ENCODE measurements around the gene ELL.

The ELL gene

GRCh38 chr19:18473003-18473705 lies 48.7 kb downstream of the ELL start:
- Histone ChIP-seq H3K36me3 (ENCODE audit: control insufficient read depth, insufficient read depth, low read length, severe bottlenecking) (peaks cover 6% of the 10 kb centered on the region), H3K4me3 (ENCODE audit: low read length) (no peak overlapping the region)

GRCh38 chr19:18470787-18471186 lies 51.1 kb downstream of the ELL start:
- H3K4me1 ChIP-seq (ENCODE audit: control insufficient read depth, insufficient read depth, low read length): peaks cover 13% of the 10 kb centered on the region
- H3K9me3 ChIP-seq (ENCODE audit: control insufficient read depth, low read length): no peaks in the 10 kb centered on the region
- no peak overlapping the region for H3K9ac ChIP-seq (ENCODE audit: low read length)
- no peak overlapping the region for H3K4me3 ChIP-seq (ENCODE audit: low read length)
- H3K36me3 ChIP-seq (ENCODE audit: control insufficient read depth, insufficient read depth, low read length, severe bottlenecking): peaks cover 6% of the 10 kb centered on the region
- no peak for DNase-seq (ENCODE audit: low read depth)
- no peaks in the 10 kb centered on the region for H3K27me3 ChIP-seq (replicated peaks; ENCODE audit: control insufficient read depth, insufficient read depth, low read length)

More at GRCh38 chr19:18473003-18473705, 48.7 kb downstream of the ELL start:
- Histone ChIP-seq H3K9ac (ENCODE audit: low read length) (no peak overlapping the region), H3K9me3 (ENCODE audit: control insufficient read depth, low read length) (no peaks in the 10 kb centered on the region), H3K4me1 (ENCODE audit: control insufficient read depth, insufficient read depth, low read length) (peaks cover 18% of the 10 kb centered on the region), H3K27me3 (replicated peaks; ENCODE audit: control insufficient read depth, insufficient read depth, low read length) (no peaks in the 10 kb centered on the region)
- DNase-seq (ENCODE audit: low read depth): no peak

DNA sequence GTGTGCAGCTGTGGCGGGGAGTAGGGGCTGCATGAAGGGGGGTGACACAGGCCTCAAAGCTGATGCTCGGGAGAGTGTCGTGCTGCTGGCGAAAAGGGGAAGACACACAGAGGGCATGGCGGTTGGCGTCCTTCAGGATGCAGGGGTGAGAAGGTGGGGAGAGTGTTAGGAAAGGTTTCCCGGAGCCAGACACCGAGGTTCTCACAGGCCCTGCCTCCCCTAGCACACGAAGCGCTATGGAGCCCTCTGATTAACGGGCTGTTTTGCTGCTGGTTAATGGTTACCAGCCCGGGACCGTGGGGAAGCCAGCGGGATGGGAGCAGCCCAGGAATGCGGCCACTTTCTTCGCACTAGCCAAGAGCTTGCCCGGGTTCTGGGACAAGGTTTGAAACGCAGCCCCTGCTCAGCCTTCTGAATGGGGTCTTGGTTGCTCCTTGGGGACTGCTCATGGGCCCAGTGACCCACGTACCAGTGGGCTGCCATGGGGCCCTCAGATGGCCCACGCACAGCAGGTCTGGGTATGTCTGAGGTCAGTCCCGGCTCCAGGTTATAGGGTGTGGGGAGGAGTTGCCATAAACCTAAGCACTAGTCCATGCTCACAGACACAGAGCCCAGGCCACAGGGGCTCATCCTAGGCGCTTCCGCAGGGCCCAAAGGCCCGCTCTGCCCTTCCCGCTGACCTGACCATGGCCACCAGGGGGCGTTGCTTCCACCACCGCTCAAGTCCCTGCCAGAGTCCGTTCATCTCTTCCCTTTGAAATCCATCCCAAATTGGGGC lies 52.6 kb downstream of the ELL start:
- H3K36me3 ChIP-seq (ENCODE audit: control insufficient read depth, insufficient read depth, low read length, severe bottlenecking): peaks cover 11% of the 10 kb centered on the region
- peaks cover 25% of the 10 kb centered on the region for H3K4me1 ChIP-seq (ENCODE audit: control insufficient read depth, insufficient read depth, low read length)
- H3K9me3 ChIP-seq (ENCODE audit: control insufficient read depth, low read length): no peaks in the 10 kb centered on the region
- no peak overlapping the region for H3K4me3 ChIP-seq (ENCODE audit: low read length)
- H3K27me3 ChIP-seq (replicated peaks; ENCODE audit: control insufficient read depth, insufficient read depth, low read length): no peaks in the 10 kb centered on the region
- no peak overlapping the region for H3K9ac ChIP-seq (ENCODE audit: low read length)
- DNase-seq (ENCODE audit: low read depth): peak; percentile 81

- peaks cover 29% of the 10 kb centered on the region for H3K4me1 ChIP-seq (ENCODE audit: control insufficient read depth, insufficient read depth, low read length)
- no peak for DNase-seq (ENCODE audit: low read depth)
Measured at GRCh38 chr19:18468517-18468916, 53.4 kb downstream of the ELL start.

GRCh38 chr19:18467978-18468377 lies 53.9 kb downstream of the ELL start:
- H3K9ac ChIP-seq (ENCODE audit: low read length): no peak overlapping the region
- H3K4me3 ChIP-seq (ENCODE audit: low read length): no peak overlapping the region
- no peaks in the 10 kb centered on the region for H3K9me3 ChIP-seq (ENCODE audit: control insufficient read depth, low read length)
- H3K4me1 ChIP-seq (ENCODE audit: control insufficient read depth, insufficient read depth, low read length): peaks cover 29% of the 10 kb centered on the region
- no peak for DNase-seq (ENCODE audit: low read depth)
- peaks cover 11% of the 10 kb centered on the region for H3K36me3 ChIP-seq (ENCODE audit: control insufficient read depth, insufficient read depth, low read length, severe bottlenecking)
- no peaks in the 10 kb centered on the region for H3K27me3 ChIP-seq (replicated peaks; ENCODE audit: control insufficient read depth, insufficient read depth, low read length)

More at GRCh38 chr19:18468517-18468916, 53.4 kb downstream of the ELL start:
- H3K9ac ChIP-seq (ENCODE audit: low read length): no peak overlapping the region
- H3K4me3 ChIP-seq (ENCODE audit: low read length): no peak overlapping the region
- peaks cover 11% of the 10 kb centered on the region for H3K36me3 ChIP-seq (ENCODE audit: control insufficient read depth, insufficient read depth, low read length, severe bottlenecking)
- H3K27me3 ChIP-seq (replicated peaks; ENCODE audit: control insufficient read depth, insufficient read depth, low read length): no peaks in the 10 kb centered on the region
- no peaks in the 10 kb centered on the region for H3K9me3 ChIP-seq (ENCODE audit: control insufficient read depth, low read length)

GRCh38 chr19:18466354-18466753 lies 55.5 kb downstream of the ELL start:
- peaks cover 33% of the 10 kb centered on the region for H3K4me1 ChIP-seq (ENCODE audit: control insufficient read depth, insufficient read depth, low read length)
- no peak overlapping the region for H3K9ac ChIP-seq (ENCODE audit: low read length)
- DNase-seq (ENCODE audit: low read depth): no peak

GRCh38 chr19:18465964-18466339 lies 55.9 kb downstream of the ELL start:
- no peak overlapping the region for H3K9ac ChIP-seq (ENCODE audit: low read length)
- no peak for DNase-seq (ENCODE audit: low read depth)
- H3K36me3 ChIP-seq (ENCODE audit: control insufficient read depth, insufficient read depth, low read length, severe bottlenecking): peaks cover 19% of the 10 kb centered on the region
- H3K4me1 ChIP-seq (ENCODE audit: control insufficient read depth, insufficient read depth, low read length): peaks cover 37% of the 10 kb centered on the region
- no peaks in the 10 kb centered on the region for H3K9me3 ChIP-seq (ENCODE audit: control insufficient read depth, low read length)
- no peak overlapping the region for H3K4me3 ChIP-seq (ENCODE audit: low read length)
- H3K27me3 ChIP-seq (replicated peaks; ENCODE audit: control insufficient read depth, insufficient read depth, low read length): no peaks in the 10 kb centered on the region

More at GRCh38 chr19:18466354-18466753, 55.5 kb downstream of the ELL start:
- Histone ChIP-seq H3K9me3 (ENCODE audit: control insufficient read depth, low read length) (no peaks in the 10 kb centered on the region), H3K4me3 (ENCODE audit: low read length) (no peak overlapping the region), H3K27me3 (replicated peaks; ENCODE audit: control insufficient read depth, insufficient read depth, low read length) (no peaks in the 10 kb centered on the region), H3K36me3 (ENCODE audit: control insufficient read depth, insufficient read depth, low read length, severe bottlenecking) (peaks cover 15% of the 10 kb centered on the region)

DNA sequence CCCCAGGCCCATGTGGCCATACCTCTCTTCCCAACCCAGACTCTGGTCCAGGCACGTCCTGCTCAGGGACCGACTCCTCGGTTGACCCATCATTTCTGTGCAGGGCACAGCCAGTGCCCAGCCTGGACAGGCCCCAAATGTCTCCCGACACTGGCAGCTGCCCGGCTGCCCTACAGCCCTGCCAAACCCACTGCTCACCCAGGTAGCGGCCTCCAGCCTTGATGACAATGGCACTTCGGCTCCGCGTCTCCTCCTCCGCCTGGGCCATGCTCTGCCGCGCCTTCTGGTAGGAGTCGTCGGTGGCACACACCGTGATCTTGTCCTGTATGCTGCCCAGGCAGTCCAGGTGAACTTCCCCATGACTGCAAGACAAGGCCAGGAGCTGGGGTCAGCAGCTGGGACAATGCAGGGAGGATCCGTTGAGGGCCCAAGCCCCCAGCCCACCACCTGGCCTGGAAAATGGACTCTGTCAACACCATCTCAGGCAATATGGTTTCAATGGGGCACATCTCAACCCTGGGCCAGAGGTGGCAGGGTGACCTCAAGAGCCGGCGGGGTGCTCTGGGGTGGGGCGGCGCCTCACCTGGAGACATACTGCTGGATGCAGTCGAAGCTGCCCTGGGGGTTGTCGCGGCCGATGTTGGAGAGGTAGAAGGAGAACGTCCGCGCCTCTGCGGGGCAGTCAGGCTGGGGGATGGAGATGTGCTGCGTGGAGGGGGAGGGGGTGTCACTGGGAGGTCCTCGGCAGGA lies 56.5 kb downstream of the ELL start:
- Histone ChIP-seq H3K27me3 (replicated peaks; ENCODE audit: control insufficient read depth, insufficient read depth, low read length) (no peaks in the 10 kb centered on the region), H3K4me1 (ENCODE audit: control insufficient read depth, insufficient read depth, low read length) (peaks cover 43% of the 10 kb centered on the region)

DNA sequence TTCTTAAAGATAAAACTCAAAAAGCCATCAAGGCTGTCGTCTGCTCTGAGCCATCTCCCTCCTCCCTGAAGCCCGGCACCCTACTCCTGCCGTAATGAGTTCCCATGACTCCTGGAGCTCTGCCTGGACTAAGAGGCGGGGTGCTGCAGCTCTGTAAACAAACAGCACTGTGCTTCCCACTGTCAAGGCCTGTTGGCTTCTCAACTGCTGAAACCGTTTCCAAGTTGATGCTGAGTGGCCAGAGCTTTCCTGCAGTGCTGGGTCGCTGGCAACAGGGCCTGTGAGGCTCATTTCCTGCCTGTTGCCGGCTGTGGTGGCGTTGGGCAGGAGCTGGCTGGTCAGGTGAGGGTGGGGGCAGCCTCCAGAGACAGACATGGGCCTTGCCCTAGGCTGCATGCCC lies 57.2 kb downstream of the ELL start:
- Histone ChIP-seq H3K9ac (ENCODE audit: low read length) (peak overlapping the region; percentile 69), H3K4me1 (ENCODE audit: control insufficient read depth, insufficient read depth, low read length) (peaks cover 42% of the 10 kb centered on the region), H3K9me3 (ENCODE audit: control insufficient read depth, low read length) (no peaks in the 10 kb centered on the region), H3K27me3 (replicated peaks; ENCODE audit: control insufficient read depth, insufficient read depth, low read length) (no peaks in the 10 kb centered on the region), H3K4me3 (ENCODE audit: low read length) (no peak overlapping the region), H3K36me3 (ENCODE audit: control insufficient read depth, insufficient read depth, low read length, severe bottlenecking) (peaks cover 25% of the 10 kb centered on the region)
- DNase-seq (ENCODE audit: low read depth): peak; percentile 87

More for the DNA sequence above, 56.5 kb downstream of the ELL start:
- Histone ChIP-seq H3K9me3 (ENCODE audit: control insufficient read depth, low read length) (no peaks in the 10 kb centered on the region), H3K9ac (ENCODE audit: low read length) (peak overlapping the region; percentile 69), H3K4me3 (ENCODE audit: low read length) (no peak overlapping the region), H3K36me3 (ENCODE audit: control insufficient read depth, insufficient read depth, low read length, severe bottlenecking) (peaks cover 25% of the 10 kb centered on the region)
- DNase-seq (ENCODE audit: low read depth): no peak

DNA sequence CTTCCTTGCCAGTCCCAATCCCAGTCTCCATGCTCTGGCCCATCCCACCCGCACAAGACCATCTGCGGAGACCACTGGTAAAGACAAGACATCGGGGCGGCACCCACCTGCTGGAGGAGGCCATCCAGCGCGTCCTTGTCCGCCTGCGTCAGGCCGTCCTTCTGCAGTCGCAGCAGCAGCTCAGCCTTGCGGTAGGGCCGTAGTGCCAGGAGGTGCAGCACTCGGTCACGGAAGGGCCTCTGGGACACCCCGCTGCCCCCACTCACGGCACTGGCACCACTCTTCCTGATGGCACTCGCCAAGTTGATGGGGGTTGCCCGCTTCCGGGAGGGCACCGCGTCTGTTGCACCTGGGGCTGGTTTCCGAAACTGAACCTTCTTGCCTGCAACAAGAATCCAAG lies 60.4 kb downstream of the ELL start:
- DNase-seq (ENCODE audit: low read depth): no peak
- Histone ChIP-seq H3K9ac (ENCODE audit: low read length) (peak overlapping the region; percentile 39), H3K4me3 (ENCODE audit: low read length) (no peak overlapping the region), H3K4me1 (ENCODE audit: control insufficient read depth, insufficient read depth, low read length) (peaks cover 59% of the 10 kb centered on the region), H3K9me3 (ENCODE audit: control insufficient read depth, low read length) (no peaks in the 10 kb centered on the region), H3K36me3 (ENCODE audit: control insufficient read depth, insufficient read depth, low read length, severe bottlenecking) (peaks cover 25% of the 10 kb centered on the region), H3K27me3 (replicated peaks; ENCODE audit: control insufficient read depth, insufficient read depth, low read length) (no peaks in the 10 kb centered on the region)

DNA sequence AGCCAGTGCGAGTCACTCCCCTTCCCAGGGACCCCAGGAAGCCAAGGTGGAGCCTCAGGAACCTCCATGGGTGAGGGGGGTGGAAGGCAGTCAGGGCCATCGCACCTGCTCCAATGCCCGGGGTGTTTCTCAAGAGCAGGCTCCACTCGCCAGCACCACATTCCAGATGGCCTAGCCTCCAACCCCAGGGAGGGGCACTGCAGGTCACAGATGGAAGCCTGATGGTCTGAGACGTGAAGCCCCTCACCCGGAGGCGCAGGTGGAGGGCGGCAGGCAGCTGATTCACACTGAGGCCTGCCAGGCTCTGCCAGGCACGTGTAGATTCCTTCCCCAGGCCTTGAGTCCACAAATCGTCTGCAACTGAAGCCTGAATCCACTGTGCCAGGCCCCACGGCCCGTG lies 61.0 kb downstream of the ELL start:
- Histone ChIP-seq H3K27me3 (replicated peaks; ENCODE audit: control insufficient read depth, insufficient read depth, low read length) (no peaks in the 10 kb centered on the region), H3K9ac (ENCODE audit: low read length) (peak overlapping the region; percentile 39), H3K36me3 (ENCODE audit: control insufficient read depth, insufficient read depth, low read length, severe bottlenecking) (peaks cover 30% of the 10 kb centered on the region), H3K4me3 (ENCODE audit: low read length) (no peak overlapping the region), H3K4me1 (ENCODE audit: control insufficient read depth, insufficient read depth, low read length) (peaks cover 61% of the 10 kb centered on the region), H3K9me3 (ENCODE audit: control insufficient read depth, low read length) (no peaks in the 10 kb centered on the region)
- no peak for DNase-seq (ENCODE audit: low read depth)
